ENCODE measurements around the gene MYOT. TPM values are rescaled to one million over a fixed set of nuclear protein-coding genes. Genes with fewer than 3 reads are reported as not detected.

MYOT gene
- total RNA-seq, 2 experiments from 2014 or later = not detected

Other genes starting within 250 kb of the MYOT start
- gene KLHL3, start 131.8 kb upstream of the MYOT start, total RNA-seq = 10 to 100 TPM; 16.3 to 21.2 TPM
- gene HNRNPA0, start 113.5 kb upstream of the MYOT start, total RNA-seq = 10 to 100 TPM; 31.4 to 31.7 TPM
- not detected for gene PKD2L2, start 21.6 kb downstream of the MYOT start, total RNA-seq
- 10 to 100 TPM; 44.8 to 48.7 TPM for gene FAM13B, start 165.2 kb downstream of the MYOT start, total RNA-seq
- gene WNT8A, start 216.2 kb downstream of the MYOT start, total RNA-seq = not detected